Panc1 (cell line): ENCODE data around the gene UBE2J1. TPM values are rescaled to one million over a fixed set of nuclear protein-coding genes. Genes with fewer than 3 reads are reported as not detected.

Experiments used
- ATAC-seq: fragments of 200-7000 bp; cut with Tn5 transposase; 2 replicates; pipeline ENCODE4 v1.9.1; 2020; ENCODE audit warnings: mild to moderate bottlenecking, moderate library complexity
- BruUV-seq: library from RNA; stranded (reverse); fragments of 400-500 nt; replicated peaks from 2 replicates; lab custom pipeline; 2021; lab: Mats Ljungman, UMichigan
- CTCF ChIA-PET: fragments of 300-600 bp; sonication (Branson Sonifier 250); formaldehyde crosslinking; loops from one replicate; lab custom pipeline; 2022; ENCODE audit warnings: antibody characterized with exemption; lab: Charles Lee
- POLR2A ChIA-PET: fragments of 300-600 bp; sonication (Branson Sonifier 250); formaldehyde crosslinking; loops from one replicate; lab custom pipeline; 2022; ENCODE audit warnings: antibody characterized with exemption; lab: Charles Lee
- DNase-seq: peaks from one replicate; pipeline ENCODE4 v3.0.0-alpha.2; 2010; ENCODE audit warnings: low read depth, low spot score
- H3K27ac ChIP-seq: 2 replicates; pipeline ENCODE4 v1.5.1; 2011; ENCODE audit warnings: mild to moderate bottlenecking, low read length, inconsistent platforms
- H3K27me3 ChIP-seq: fragments of 200-500 bp; sonication (Bioruptor generic); 2 replicates; pipeline ENCODE4 v1.6.0; 2014; ENCODE audit warnings: low read length, inconsistent platforms; ENCODE audit not compliant: control insufficient read depth, insufficient read depth
- H3K36me3 ChIP-seq: fragments of 200-500 bp; sonication (Bioruptor generic); 2 replicates; pipeline ENCODE4 v1.5.1; 2014; ENCODE audit warnings: inconsistent platforms, mild to moderate bottlenecking, low read length, moderate library complexity; ENCODE audit not compliant: control insufficient read depth, insufficient read depth
- H3K4me1 ChIP-seq: 2 replicates; pipeline ENCODE4 v1.5.1; 2011; ENCODE audit warnings: inconsistent platforms, mild to moderate bottlenecking, low read length, moderate library complexity; ENCODE audit not compliant: control insufficient read depth, insufficient read depth
- H3K4me3 ChIP-seq, 2 experiments: 2 replicates each; pipeline ENCODE4 v1.5.1; 2011 to 2012; ENCODE audit warnings: low read depth in 2 of 2, low read length in 2 of 2, mild to moderate bottlenecking in 2 of 2, inconsistent platforms in 1 of 2, moderate library complexity in 1 of 2
- H3K9me3 ChIP-seq: fragments of 200-500 bp; sonication (Bioruptor generic); 2 replicates; pipeline ENCODE4 v1.5.1; 2014; ENCODE audit warnings: low read depth, mild to moderate bottlenecking, inconsistent platforms, low read length, moderate library complexity; ENCODE audit not compliant: control insufficient read depth, insufficient read depth
- CTCF ChIP-seq: fragments of 450-650 bp; IDR thresholded peaks from 2 replicates; pipeline ENCODE4 v1.5.1; 2017; ENCODE audit warnings: mild to moderate bottlenecking
- POLR2AphosphoS5 ChIP-seq: IDR thresholded peaks from 2 replicates; pipeline ENCODE4 v1.6.1; 2012; ENCODE audit warnings: mild to moderate bottlenecking, low read depth, low read length, moderate library complexity
- REST ChIP-seq, 2 experiments: IDR thresholded peaks; 2 replicates each; pipeline ENCODE4 v1.6.1; 2011 to 2012; ENCODE audit warnings: low read depth in 2 of 2, control low read depth in 1 of 2, low read length in 1 of 2, mild to moderate bottlenecking in 1 of 2, moderate library complexity in 1 of 2; ENCODE audit not compliant: insufficient read depth in 1 of 2
- SIN3A ChIP-seq: IDR thresholded peaks from 2 replicates; pipeline ENCODE4 v1.6.1; 2012; ENCODE audit warnings: low read depth, mild to moderate bottlenecking, low read length, moderate library complexity, borderline replicate concordance; ENCODE audit not compliant: insufficient read depth
- TCF7L2 ChIP-seq: IDR thresholded peaks from 2 replicates; pipeline ENCODE4 v1.6.1; 2011; ENCODE audit warnings: mild to moderate bottlenecking, low read depth, low read length, inconsistent platforms
- in situ Hi-C: cut with HindIII; loops from 2 replicates; pipeline ENCODE4 v1.10.0; 2016; ENCODE audit warnings: low sequenced_read_pairs, low pct_unique_long_range_greater_than_20kb
- intact Hi-C: fragments of 100-400 bp; cut with micrococcal nuclease; formaldehyde crosslinking; loops from one replicate; pipeline ENCODE4 v1.10.0; 2022; ENCODE audit not compliant: unreplicated experiment
- total RNA-seq: library from RNA; stranded (reverse); gene quantifications from one replicate; pipeline ENCODE4 v1.2.1, GENCODE V29; 2021; ENCODE audit not compliant: unreplicated experiment

UBE2J1 gene
- total RNA-seq, 1 experiment from 2014 or later = 30.5 TPM

- Histone ChIP-seq H3K36me3 (no peaks in the 10 kb centered on the region), H3K4me1 (no peaks in the 10 kb centered on the region), H3K27ac (no peak overlapping the region), H3K4me3 (no peak overlapping the region), H3K9me3 (no peaks in the 10 kb centered on the region), H3K27me3 (no peaks in the 10 kb centered on the region)
- CTCF ChIA-PET = no interaction called here
- BruUV-seq = no TSS peak
- intact Hi-C loops = no loop called here
- DNase-seq = no peak
- in situ Hi-C loops = no loop called here
- TF ChIP-seq SIN3A (no peak), REST (IDR thresholded peaks at IDR 0.05; ENCODE audit: insufficient read depth in 1 of 2, low read depth in 2 of 2, low read length in 1 of 2) (no peak)
- no peak for ATAC-seq
- POLR2A ChIA-PET = no interaction called here
Observed at GRCh38 chr6:89321131-89321970, 31.2 kb downstream of the UBE2J1 start.

GRCh38 chr6:89320012-89320559 lies 32.4 kb downstream of the UBE2J1 start:
- H3K27ac ChIP-seq = no peak overlapping the region
- DNase-seq (no peak), ATAC-seq (no peak)
- BruUV-seq = no TSS peak
- H3K36me3 ChIP-seq = no peaks in the 10 kb centered on the region
- intact Hi-C loops = no loop called here
- TF ChIP-seq CTCF (no peak), POLR2AphosphoS5 (no peak)
- POLR2A ChIA-PET = no interaction called here
- in situ Hi-C loops = no loop called here
- no peaks in the 10 kb centered on the region for H3K9me3 ChIP-seq
- H3K27me3 ChIP-seq = no peaks in the 10 kb centered on the region
- H3K4me1 ChIP-seq = no peaks in the 10 kb centered on the region
- CTCF ChIA-PET = no interaction called here
- H3K4me3 ChIP-seq = no peak overlapping the region

GRCh38 chr6:89317067-89317466 lies 35.5 kb downstream of the UBE2J1 start:
- Histone ChIP-seq H3K4me1 (no peaks in the 10 kb centered on the region; the same call in 1 of the 2 replicates), H3K36me3 (no peaks in the 10 kb centered on the region), H3K27me3 (no peaks in the 10 kb centered on the region), H3K27ac (no peak overlapping the region), H3K9me3 (no peaks in the 10 kb centered on the region), H3K4me3 (no peak overlapping the region)
- DNase-seq = no peak
- ATAC-seq = no peak
- CTCF ChIA-PET = interaction anchor here (0.7 kb wide), 1 partner anchor 17 kb away, joined by 3 read pairs; no protein-coding TSS in a partner anchor
- POLR2A ChIA-PET = no interaction called here
- in situ Hi-C loops = no loop called here
- intact Hi-C loops = no loop called here
- no TSS peak for BruUV-seq
- TF ChIP-seq REST (IDR thresholded peaks at IDR 0.05; ENCODE audit: insufficient read depth in 1 of 2, low read depth in 2 of 2, low read length in 1 of 2) (no peak), POLR2AphosphoS5 (no peak), SIN3A (no peak), CTCF (no peak), TCF7L2 (no peak)
